ENCODE results near the gene ITGBL1. TPM values are rescaled to one million over a fixed set of nuclear protein-coding genes. Genes with fewer than 3 reads are reported as not detected.
A peak's percentile ranks its signal among the peaks of the same experiment; 100 is the strongest.

The ITGBL1 gene
- total and polyA plus RNA-seq, 2 of the 4 experiments (the other 2 are of a cell fraction): 22.2 to 24.2 TPM

GRCh38 chr13:101447852-101448251, 4.6 kb upstream of the ITGBL1 start:
- CTCF ChIA-PET: interaction anchor here (0.6 kb wide), 1 partner anchor 79 kb away, joined by 3 read pairs; no protein-coding TSS in a partner anchor
- peak; percentile 27 for ATAC-seq (ENCODE audit: low read depth)

More at GRCh38 chr13:101447852-101448251, 4.6 kb upstream of the ITGBL1 start:
- BruUV-seq (replicated peaks): no TSS peak
- Histone ChIP-seq H3K9me1 (ENCODE audit: insufficient read depth, low read length) (peaks cover 11% of the 10 kb centered on the region), H3K23ac (ENCODE audit: low read depth, low read length) (no peak overlapping the region), H3K4ac (ENCODE audit: low read depth, low read length) (0 out of 2 replicates have a peak overlapping the region, but pooled peaks have one; percentile 8), H4K5ac (ENCODE audit: low read depth, low read length) (no peak overlapping the region), H3K9me3 (ENCODE audit: control insufficient read depth, insufficient read depth, low read length) (no peaks in the 10 kb centered on the region), H2AFZ (replicated peaks; ENCODE audit: low read length, poor library complexity) (peak overlapping the region; percentile 39), H2AK5ac (ENCODE audit: low read depth, low read length) (peak overlapping the region; percentile 23; the same call in 1 of the 2 replicates), H3K4me3 (ENCODE audit: insufficient read depth, low read depth, low read length) (no peak overlapping the region), H3K79me1 (ENCODE audit: low read depth in 1 of 2, low read length in 2 of 2) (no peaks in the 10 kb centered on the region), H3K4me1 (ENCODE audit: control insufficient read depth, insufficient read depth, low read length) (peaks cover 16% of the 10 kb centered on the region), H2BK15ac (ENCODE audit: low read depth, low read length) (peak overlapping the region; percentile 12; the same call in 2 of the 3 replicates), H3K14ac (replicated peaks; ENCODE audit: low read depth, low read length) (no peak overlapping the region), H2AK9ac (replicated peaks; ENCODE audit: low read depth, low read length, poor library complexity) (peak overlapping the region; percentile 52), H3K9ac (ENCODE audit: low read depth, low read length) (no peak overlapping the region), H3K18ac (ENCODE audit: low read depth, low read length) (no peak overlapping the region), H3K56ac (ENCODE audit: extremely low read depth, insufficient read depth, low read length) (no peak overlapping the region), H2BK5ac (ENCODE audit: low read depth, low read length, poor library complexity, severe bottlenecking) (no peak overlapping the region), H3K27me3 (ENCODE audit: control insufficient read depth, insufficient read depth, low read length) (no peaks in the 10 kb centered on the region), H3K36me3 (ENCODE audit: control insufficient read depth, insufficient read depth, low read length) (no peaks in the 10 kb centered on the region), H3K27ac (ENCODE audit: insufficient read depth, low read length) (no peak overlapping the region), H2BK120ac (ENCODE audit: low read depth, low read length) (peak overlapping the region; percentile 39; the same call in 1 of the 2 replicates), H4K20me1 (ENCODE audit: insufficient read depth, low read length) (no peaks in the 10 kb centered on the region), H3K4me2 (ENCODE audit: low read depth, low read length) (no peak overlapping the region), H2BK20ac (ENCODE audit: low read depth, low read length) (peak overlapping the region; percentile 8; the same call in 1 of the 2 replicates), H4K91ac (ENCODE audit: insufficient read depth, low read depth, low read length) (no peak overlapping the region), H4K8ac (ENCODE audit: low read depth in 2 of 2, low read length in 2 of 2) (no peak overlapping the region)
- TF ChIP-seq FOS (IDR thresholded peaks at IDR 0.05; ENCODE audit: low read depth, low read length) (peak; percentile 47; the same call in 1 of the 2 replicates), CHD1 (IDR thresholded peaks at IDR 0.05; ENCODE audit: low read depth, low read length) (no peak)
- no CpG with 5 or more reads among the region's 4 CpGs for WGBS, 2 experiments (ENCODE audit: extremely low coverage in 2 of 2, insufficient read length in 1 of 2)
- dilution Hi-C loops (cut with HindIII; ENCODE audit: low sequenced_read_pairs, unreplicated experiment): no loop called here
- intact Hi-C loops (cut with micrococcal nuclease): no loop called here
- DNase-seq: peak; percentile 51
- in situ Hi-C loops (cut with MboI; ENCODE audit: low sequenced_read_pairs): no loop called here
- POLR2A ChIA-PET (ENCODE audit: unreplicated experiment): no interaction called here

All from IMR-90 (cell line).